Fibroblast of mammary gland (primary cell): ENCODE results near the gene GRID2.

Experiments used
- DNase-seq: peaks from one replicate; pipeline ENCODE4 v3.0.0-alpha.2; 2010; ENCODE audit warnings: low read depth
- H3K4me3 ChIP-seq: 2 replicates; pipeline ENCODE4 v1.5.1; 2011; ENCODE audit warnings: low read depth, mild to moderate bottlenecking, low read length, moderate library complexity; ENCODE audit not compliant: control insufficient read depth
- CTCF ChIP-seq: conservative IDR thresholded peaks from 2 replicates; pipeline ENCODE4 v1.5.1; 2011; ENCODE audit warnings: low read depth, low read length, inconsistent platforms; ENCODE audit not compliant: control insufficient read depth, insufficient read depth

The GRID2 gene

GRCh38 chr4:93529692-93530372 is 1226.1 kb downstream of the GRID2 start:
- no peak for DNase-seq
- H3K4me3 ChIP-seq: no peak overlapping the region
- no peak for TF ChIP-seq CTCF

DNA sequence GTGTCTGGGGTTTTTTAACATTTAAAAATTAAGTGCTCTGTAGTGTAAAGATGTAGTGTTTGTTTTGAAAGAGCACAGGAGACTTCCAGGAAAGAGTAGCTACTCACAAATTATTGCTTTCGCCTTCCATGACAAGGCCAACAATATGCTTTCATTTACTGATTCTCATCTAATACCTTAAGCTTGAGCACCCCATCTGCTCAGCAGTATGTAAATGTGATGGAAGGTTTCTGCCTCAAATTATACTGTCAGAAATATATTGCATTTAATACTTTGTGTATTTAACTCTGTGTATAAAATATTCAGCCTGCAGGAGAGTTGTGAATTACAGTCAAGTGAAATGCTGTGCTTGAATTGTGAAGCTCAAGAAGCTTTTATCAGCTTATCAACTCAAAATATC is 1228.5 kb downstream of the GRID2 start:
- no peak for TF ChIP-seq CTCF
- DNase-seq: no peak

GRCh38 chr4:93540562-93540961 is 1236.8 kb downstream of the GRID2 start:
- no peak overlapping the region for H3K4me3 ChIP-seq
- DNase-seq: no peak
- TF ChIP-seq CTCF: no peak

More for the DNA sequence above, 1228.5 kb downstream of the GRID2 start:
- no peak overlapping the region for H3K4me3 ChIP-seq

GRCh38 chr4:93561842-93562241 is 1258.1 kb downstream of the GRID2 start:
- no peak for TF ChIP-seq CTCF
- DNase-seq: no peak
- no peak overlapping the region for H3K4me3 ChIP-seq

DNA sequence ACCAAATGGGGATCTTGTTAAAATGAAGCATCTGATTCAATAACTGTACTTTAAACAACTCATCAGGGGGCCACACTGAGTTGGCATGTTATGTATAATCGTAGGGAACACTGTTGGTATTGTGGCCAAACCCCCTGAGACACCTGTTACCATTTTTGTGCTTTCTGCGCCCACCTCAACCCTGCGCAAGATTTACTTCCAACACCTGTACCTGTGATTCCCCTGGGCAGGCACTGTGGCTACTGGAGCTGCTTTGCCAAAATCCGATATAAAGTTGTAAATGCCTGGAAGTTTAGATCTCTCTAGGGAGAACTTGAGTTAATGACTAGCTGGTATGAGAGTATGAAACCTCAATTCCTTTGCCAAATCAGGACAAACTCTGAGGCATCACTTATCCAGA is 1265.0 kb downstream of the GRID2 start:
- TF ChIP-seq CTCF: no peak
- DNase-seq: no peak
- H3K4me3 ChIP-seq: no peak overlapping the region

GRCh38 chr4:93573285-93573684 is 1269.5 kb downstream of the GRID2 start:
- H3K4me3 ChIP-seq: no peak overlapping the region
- TF ChIP-seq CTCF: no peak
- no peak for DNase-seq

DNA sequence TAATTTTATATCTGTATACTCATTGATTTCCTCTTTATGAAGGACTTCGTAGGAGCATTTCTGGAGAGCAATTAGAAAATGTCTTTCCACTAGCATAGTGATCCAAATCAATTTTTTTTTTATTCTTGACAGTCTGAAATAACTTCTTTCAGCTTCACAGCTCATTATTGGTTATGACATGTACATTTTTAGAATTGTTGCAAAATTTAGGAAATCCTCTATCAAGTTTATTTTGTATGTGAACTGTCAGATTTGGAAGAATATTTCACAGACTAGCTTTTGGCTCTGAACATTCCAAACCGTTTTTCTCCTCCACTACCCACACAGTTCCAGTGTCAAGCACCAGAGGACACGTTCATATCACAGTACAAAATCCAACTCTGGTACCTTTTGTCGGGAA is 1275.2 kb downstream of the GRID2 start:
- no peak for DNase-seq
- no peak for TF ChIP-seq CTCF

More for the DNA sequence above, 1275.2 kb downstream of the GRID2 start:
- H3K4me3 ChIP-seq: no peak overlapping the region
